ENCODE data around the gene NFE2L1. TPM values are rescaled to one million over a fixed set of nuclear protein-coding genes. Genes with fewer than 3 reads are reported as not detected.

NFE2L1 gene
- total and polyA plus RNA-seq, 9 of the 15 experiments (the other 6 are each of a cell fraction or from before 2014, with no cell fraction given), result 2.0 to 68.6 (median 39.7) TPM

GRCh38 chr17:48002266-48002915 is 45.8 kb upstream of the NFE2L1 start (continued):
- TF ChIP-seq, protein P1, sequence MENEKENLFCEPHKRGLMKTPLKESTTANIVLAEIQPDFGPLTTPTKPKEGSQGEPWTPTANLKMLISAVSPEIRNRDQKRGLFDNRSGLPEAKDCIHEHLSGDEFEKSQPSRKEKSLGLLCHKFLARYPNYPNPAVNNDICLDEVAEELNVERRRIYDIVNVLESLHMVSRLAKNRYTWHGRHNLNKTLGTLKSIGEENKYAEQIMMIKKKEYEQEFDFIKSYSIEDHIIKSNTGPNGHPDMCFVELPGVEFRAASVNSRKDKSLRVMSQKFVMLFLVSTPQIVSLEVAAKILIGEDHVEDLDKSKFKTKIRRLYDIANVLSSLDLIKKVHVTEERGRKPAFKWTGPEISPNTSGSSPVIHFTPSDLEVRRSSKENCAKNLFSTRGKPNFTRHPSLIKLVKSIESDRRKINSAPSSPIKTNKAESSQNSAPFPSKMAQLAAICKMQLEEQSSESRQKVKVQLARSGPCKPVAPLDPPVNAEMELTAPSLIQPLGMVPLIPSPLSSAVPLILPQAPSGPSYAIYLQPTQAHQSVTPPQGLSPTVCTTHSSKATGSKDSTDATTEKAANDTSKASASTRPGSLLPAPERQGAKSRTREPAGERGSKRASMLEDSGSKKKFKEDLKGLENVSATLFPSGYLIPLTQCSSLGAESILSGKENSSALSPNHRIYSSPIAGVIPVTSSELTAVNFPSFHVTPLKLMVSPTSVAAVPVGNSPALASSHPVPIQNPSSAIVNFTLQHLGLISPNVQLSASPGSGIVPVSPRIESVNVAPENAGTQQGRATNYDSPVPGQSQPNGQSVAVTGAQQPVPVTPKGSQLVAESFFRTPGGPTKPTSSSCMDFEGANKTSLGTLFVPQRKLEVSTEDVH (IDR thresholded peaks at IDR 0.05; ENCODE audit: low read depth, partially characterized antibody), result no peak
- TF ChIP-seq, protein P2, sequence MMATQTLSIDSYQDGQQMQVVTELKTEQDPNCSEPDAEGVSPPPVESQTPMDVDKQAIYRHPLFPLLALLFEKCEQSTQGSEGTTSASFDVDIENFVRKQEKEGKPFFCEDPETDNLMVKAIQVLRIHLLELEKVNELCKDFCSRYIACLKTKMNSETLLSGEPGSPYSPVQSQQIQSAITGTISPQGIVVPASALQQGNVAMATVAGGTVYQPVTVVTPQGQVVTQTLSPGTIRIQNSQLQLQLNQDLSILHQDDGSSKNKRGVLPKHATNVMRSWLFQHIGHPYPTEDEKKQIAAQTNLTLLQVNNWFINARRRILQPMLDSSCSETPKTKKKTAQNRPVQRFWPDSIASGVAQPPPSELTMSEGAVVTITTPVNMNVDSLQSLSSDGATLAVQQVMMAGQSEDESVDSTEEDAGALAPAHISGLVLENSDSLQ (IDR thresholded peaks at IDR 0.05), result 0 out of 2 replicates have a peak, but pooled peaks have one; percentile 4
- 0 out of 2 replicates have a peak, but pooled peaks have one; percentile 59 for TF ChIP-seq ZNF589 (CRISPR knock-in tag; IDR thresholded peaks at IDR 0.05; ENCODE audit: low read depth)
- 0 out of 2 replicates have a peak, but pooled peaks have one; percentile 24 for TF ChIP-seq MEF2D (tag; conservative IDR thresholded peaks at IDR 0.05; ENCODE audit: low read depth)
- peak; percentile 31; the same call in 1 of the 2 replicates for TF ChIP-seq EP400 (IDR thresholded peaks at IDR 0.05)
- peak; percentile 76 for TF ChIP-seq SMARCA4 (IDR thresholded peaks at IDR 0.05)
- no peak for TF ChIP-seq ZNF764 (CRISPR knock-in tag; IDR thresholded peaks at IDR 0.05; ENCODE audit: low read depth)
- no peak for TF ChIP-seq PML (IDR thresholded peaks at IDR 0.05; ENCODE audit: low read length)
- TF ChIP-seq RCOR1 (IDR thresholded peaks at IDR 0.05; ENCODE audit: borderline replicate concordance in 1 of 2, low read depth in 2 of 2, low read length in 2 of 2), result peak in 1 of 2 experiments; percentile 6; a peak in 1 of 4 replicates
- TF ChIP-seq ZNF124 (CRISPR knock-in tag; IDR thresholded peaks at IDR 0.05), result no peak
- TF ChIP-seq ZNF766 (CRISPR knock-in tag; conservative IDR thresholded peaks at IDR 0.05), result peak; percentile 72; the same call in 1 of the 2 replicates
- TF ChIP-seq SRF (CRISPR knock-in tag; IDR thresholded peaks at IDR 0.05), result no peak
- TF ChIP-seq SMARCE1 (IDR thresholded peaks at IDR 0.05), result peak; percentile 61; the same call in 1 of the 2 replicates
- TF ChIP-seq DNMT1 (IDR thresholded peaks at IDR 0.05), result 0 out of 2 replicates have a peak, but pooled peaks have one; percentile 21
- TF ChIP-seq ZBTB1 (CRISPR knock-in tag; IDR thresholded peaks at IDR 0.05; ENCODE audit: borderline replicate concordance, low read depth), result no peak
- TF ChIP-seq YY1 (IDR thresholded peaks at IDR 0.05; ENCODE audit: borderline replicate concordance in 1 of 3, control insufficient read depth in 1 of 3, extremely low read depth in 1 of 3, insufficient read depth in 3 of 3, insufficient read length in 1 of 3, insufficient replicate concordance in 2 of 3, low read depth in 1 of 3, low read length in 2 of 3), result peak in 1 of 3 experiments; percentile 80
- TF ChIP-seq NR4A1 (CRISPR knock-in tag; IDR thresholded peaks at IDR 0.05), result no peak
- TF ChIP-seq NR4A1 (tag; IDR thresholded peaks at IDR 0.05), result no peak
- no peak for TF ChIP-seq ZBTB34 (CRISPR knock-in tag; IDR thresholded peaks at IDR 0.05)
- no peak for TF ChIP-seq WHSC1 (IDR thresholded peaks at IDR 0.05; ENCODE audit: low read length)
- TF ChIP-seq TRIM28 (IDR thresholded peaks at IDR 0.05), result no peak
- TF ChIP-seq U2AF1 (optimal IDR thresholded peaks at IDR 0.05; ENCODE audit: low read depth, low read length), result no peak
- TF ChIP-seq ZBTB7A (IDR thresholded peaks at IDR 0.05; ENCODE audit: borderline replicate concordance, control insufficient read depth, low read depth, low read length), result no peak
- no peak for TF ChIP-seq ZNF121 (CRISPR knock-in tag; conservative IDR thresholded peaks at IDR 0.05)
